Pancreas (tissue), 10 donors: ENCODE data around the gene CATSPER3. TPM values are rescaled to one million over a fixed set of nuclear protein-coding genes. Genes with fewer than 3 reads are reported as not detected.

ENCODE experiments used
- ATAC-seq, 4 donors: fragments of 200-7000 bp; cut with Tn5 transposase; one replicate each; pipeline versions ENCODE4 v1.8.0 to v1.9.1; 2020; ENCODE audit warnings: mild to moderate bottlenecking in 4 of 4, moderate library complexity in 4 of 4
- DNase-seq, 6 donors: peaks; one replicate each; pipeline ENCODE4 v3.0.0-alpha.2; 2020
- FAIRE-seq: peaks from 2 replicates; lab custom pipeline; 2012; peaks lifted over from hg19 to GRCh38; lab: Jason Lieb, UNC
- H3K27ac ChIP-seq, 4 donors: fragments of 200-600 bp; sonication (generic); 1 replicate in 3 of 4; 2 replicates in 1 of 4; pipeline versions ENCODE4 v1.5.0 to v1.8.0; 2020
- H3K27me3 ChIP-seq, 4 donors: fragments of 200-600 bp; one replicate each; pipeline ENCODE4 v1.8.0; 2021
- H3K36me3 ChIP-seq, 3 donors: fragments of 200-600 bp; sonication (generic) in 1 of 3; one replicate each; pipeline versions ENCODE4 v1.5.0 to v1.8.0; 2020 to 2021
- H3K4me1 ChIP-seq, 3 donors: fragments of 200-600 bp; one replicate each; pipeline ENCODE4 v1.8.0; 2021
- H3K4me3 ChIP-seq, 4 donors: fragments of 200-600 bp; sonication (generic) in 2 of 4; one replicate each; pipeline versions ENCODE4 v1.5.0 to v1.8.0; 2020 to 2021
- H3K9me3 ChIP-seq, 4 donors: fragments of 200-600 bp; one replicate each; pipeline ENCODE4 v1.8.0; 2021
- CTCF ChIP-seq, 4 donors: fragments of 200-600 bp; sonication (generic) in 3 of 4; IDR thresholded peaks; one replicate each; pipeline versions ENCODE4 v1.5.0 to v1.8.0; 2021; ENCODE audit warnings: antibody characterized with exemption in 4 of 4
- WGBS, 2 donors: extraction: QIAGEN DNeasy Blood & Tissue Kit; methylation state at CpG; one replicate each; pipeline ENCODE4 v1.1.7; 2013; 5-methylcytosine and 5-hydroxymethylcytosine counted together
- intact Hi-C, 3 donors: fragments of 100-400 bp; cut with DNase I; formaldehyde crosslinking; loops; one replicate each; pipeline versions ENCODE4 v1.11.1 to v1.14.2; 2022
- polyA plus RNA-seq, 2 donors: library from polyadenylated mRNA; stranded (reverse); fragments of 200-250 nt; gene quantifications; one replicate each; pipeline ENCODE4 v1.2.3, GENCODE V29; 2013
- total RNA-seq, 6 donors: library from RNA; stranded (reverse); fragmentation: NEBNext Ultra II Directional in 4 of 6; extraction: Animal tissue kit (Norgen Biotek cat#: 25700) in 4 of 6; gene quantifications; one replicate each; pipeline versions ENCODE4 v1.2.1 to v1.2.4, GENCODE V29; 2021 to 2023
- donor health status: healthy with polysubstance abuse.
- donor health status: DM: no; HTN: no; CAD: no; lungs with moderate emphysema.
- donor health status: DM: no; HTN: no; CAD: no.
- donor health status: control.
- donor health status: control.
- donor health status: Bipolar disorder and iron deficiency.
- donor health status: DM: yes; HTN: yes; CAD: no.
- donor health status: DM: no; HTN: no; CAD: no.
- donor health status: DM: no; HTN: no; CAD: no.
- donor health status: DM: yes; HTN: yes; CAD: no.

The CATSPER3 gene
- total and polyA plus RNA-seq, 8 donors, result 0.29 to 2.2 (median 0.65) TPM

GRCh38 chr5:134958755-134959154 lies 9.0 kb upstream of the CATSPER3 start:
- FAIRE-seq (no peak), DNase-seq (no peak), ATAC-seq (no peak)
- WGBS, 2 donors, result 61 to 67% methylated on average over 3 of the region's 3 CpGs
- Histone ChIP-seq H3K4me1 (no peaks in the 10 kb centered on the region), H3K27me3 (no peaks in the 10 kb centered on the region), H3K4me3 (no peak overlapping the region), H3K27ac (no peak overlapping the region), H3K9me3 (no peaks in the 10 kb centered on the region), H3K36me3 (peaks cover 0 to 16% (median 0%) of the 10 kb centered on the region in 3 donors)
- no peak for TF ChIP-seq CTCF (IDR thresholded peaks at IDR 0.05)
- intact Hi-C loops, result no loop called here

GRCh38 chr5:134963098-134963497 lies 4.6 kb upstream of the CATSPER3 start:
- no peak for FAIRE-seq
- Histone ChIP-seq H3K27me3 (no peaks in the 10 kb centered on the region), H3K4me3 (no peak overlapping the region), H3K4me1 (no peaks in the 10 kb centered on the region), H3K36me3 (peaks cover 0 to 30% (median 3%) of the 10 kb centered on the region in 3 donors), H3K27ac (no peak overlapping the region), H3K9me3 (no peaks in the 10 kb centered on the region)
- no peak for DNase-seq
- intact Hi-C loops, result no loop called here
- TF ChIP-seq CTCF (IDR thresholded peaks at IDR 0.05), result no peak
- no peak for ATAC-seq

- Histone ChIP-seq H3K9me3 (no peaks in the 10 kb centered on the region), H3K4me1 (no peaks in the 10 kb centered on the region), H3K36me3 (peaks cover 0 to 30% (median 3%) of the 10 kb centered on the region in 3 donors), H3K27ac (no peak overlapping the region), H3K27me3 (no peaks in the 10 kb centered on the region), H3K4me3 (no peak overlapping the region)
- WGBS, 2 donors, result 89 to 90% methylated on average over 12 of the region's 12 CpGs
- ATAC-seq, result no peak
- TF ChIP-seq CTCF (IDR thresholded peaks at IDR 0.05), result no peak
- FAIRE-seq, result no peak
- DNase-seq, result no peak
- intact Hi-C loops, result no loop called here
Measured at GRCh38 chr5:134964359-134965270, 3.1 kb upstream of the CATSPER3 start.

GRCh38 chr5:134965271-134965825 lies 2.4 kb upstream of the CATSPER3 start:
- Histone ChIP-seq H3K36me3 (peaks cover 0 to 30% (median 3%) of the 10 kb centered on the region in 3 donors), H3K27ac (no peak overlapping the region), H3K4me1 (no peaks in the 10 kb centered on the region), H3K4me3 (no peak overlapping the region), H3K9me3 (no peaks in the 10 kb centered on the region), H3K27me3 (no peaks in the 10 kb centered on the region)
- FAIRE-seq, result no peak
- intact Hi-C loops, result no loop called here
- no peak for DNase-seq
- no peak for ATAC-seq
- WGBS, 2 donors, result 73% methylated on average over 3 of the region's 3 CpGs
- TF ChIP-seq CTCF (IDR thresholded peaks at IDR 0.05), result no peak

- TF ChIP-seq CTCF (IDR thresholded peaks at IDR 0.05), result no peak
- no peaks in the 10 kb centered on the region for H3K9me3 ChIP-seq
- H3K4me1 ChIP-seq, result no peaks in the 10 kb centered on the region
- WGBS, 2 donors, result 48 to 56% methylated on average over 3 of the region's 3 CpGs
- H3K4me3 ChIP-seq, result no peak overlapping the region
- FAIRE-seq (no peak), ATAC-seq (peak in 2 of 4 donors; percentile 28 to 40), DNase-seq (no peak)
- H3K27ac ChIP-seq, result no peak overlapping the region
- H3K36me3 ChIP-seq, result peaks cover 0 to 14% (median 3%) of the 10 kb centered on the region in 3 donors
- no peaks in the 10 kb centered on the region for H3K27me3 ChIP-seq
- intact Hi-C loops, result no loop called here
Measured at GRCh38 chr5:134968055-134968454, 348 bp downstream of the CATSPER3 start.
